Body of pancreas (tissue), 4 donors: ENCODE measurements around the gene BCHE.

ENCODE experiments used
- CTCF ChIP-seq, 7 experiments: fragments of 450-650 bp in 4 of 7; fragments of 200-600 bp in 3 of 7; sonication (generic) in 3 of 7; IDR thresholded peaks; one replicate each; pipeline ENCODE4 v1.5.1; 2016 to 2019; ENCODE audit warnings: antibody characterized with exemption in 7 of 7
- POLR2A ChIP-seq, 3 donors: fragments of 450-650 bp; IDR thresholded peaks; one replicate each; pipeline ENCODE4 v1.6.1; 2016; ENCODE audit warnings: antibody characterized with exemption in 3 of 3, mild to moderate bottlenecking in 2 of 3

- TF ChIP-seq POLR2A (IDR thresholded peaks at IDR 0.05), result no peak
- no peak for TF ChIP-seq CTCF (IDR thresholded peaks at IDR 0.05)
Observed at GRCh38 chr3:165883117-165883516, 45.9 kb upstream of the BCHE start.
